Measurements from ENCODE around the gene ADCY1.

The ADCY1 gene

GRCh38 chr7:45601816-45602540 lies 27.8 kb downstream of the ADCY1 start:
- no peak for DNase-seq (ENCODE audit: low spot score)
- in situ Hi-C loops (cut with MboI; ENCODE audit: low sequenced_read_pairs, unreplicated experiment), result no loop called here
- TF ChIP-seq CTCF (IDR thresholded peaks at IDR 0.05; ENCODE audit: borderline replicate concordance, control extremely low read depth, extremely low read depth, insufficient read depth, missing control alignments), result no peak

GRCh38 chr7:45606050-45606449 lies 31.9 kb downstream of the ADCY1 start:
- no peak for DNase-seq (ENCODE audit: low spot score)
- in situ Hi-C loops (cut with MboI; ENCODE audit: low sequenced_read_pairs, unreplicated experiment), result no loop called here
- no peak for TF ChIP-seq CTCF (IDR thresholded peaks at IDR 0.05; ENCODE audit: borderline replicate concordance, control extremely low read depth, extremely low read depth, insufficient read depth, missing control alignments)

GRCh38 chr7:45606931-45607330 lies 32.8 kb downstream of the ADCY1 start:
- no peak for TF ChIP-seq CTCF (IDR thresholded peaks at IDR 0.05; ENCODE audit: borderline replicate concordance, control extremely low read depth, extremely low read depth, insufficient read depth, missing control alignments)
- peak; percentile 3 for DNase-seq (ENCODE audit: low spot score)
- in situ Hi-C loops (cut with MboI; ENCODE audit: low sequenced_read_pairs, unreplicated experiment), result no loop called here

GRCh38 chr7:45609180-45609579 lies 35.0 kb downstream of the ADCY1 start:
- in situ Hi-C loops (cut with MboI; ENCODE audit: low sequenced_read_pairs, unreplicated experiment), result no loop called here
- no peak for TF ChIP-seq CTCF (IDR thresholded peaks at IDR 0.05; ENCODE audit: borderline replicate concordance, control extremely low read depth, extremely low read depth, insufficient read depth, missing control alignments)
- peak; percentile 7 for DNase-seq (ENCODE audit: low spot score)

- in situ Hi-C loops (cut with MboI; ENCODE audit: low sequenced_read_pairs, unreplicated experiment), result no loop called here
- TF ChIP-seq CTCF (IDR thresholded peaks at IDR 0.05; ENCODE audit: borderline replicate concordance, control extremely low read depth, extremely low read depth, insufficient read depth, missing control alignments), result no peak
- peak; percentile 10 for DNase-seq (ENCODE audit: low spot score)
These were observed 35.9 kb downstream of the ADCY1 start for GRCh38 chr7:45610019-45610418.

- peak; percentile 10 for DNase-seq (ENCODE audit: low spot score)
- TF ChIP-seq CTCF (IDR thresholded peaks at IDR 0.05; ENCODE audit: borderline replicate concordance, control extremely low read depth, extremely low read depth, insufficient read depth, missing control alignments), result no peak
- in situ Hi-C loops (cut with MboI; ENCODE audit: low sequenced_read_pairs, unreplicated experiment), result no loop called here
These were observed 36.6 kb downstream of the ADCY1 start for GRCh38 chr7:45610660-45611299.
